Thoracic aorta (tissue), 2 donors: Measurements from ENCODE around the gene TMEM114. TPM values are rescaled to one million over a fixed set of nuclear protein-coding genes. Genes with fewer than 3 reads are reported as not detected.

ENCODE experiments used
- ATAC-seq: fragments of 150-250 bp; one replicate; pipeline ENCODE4 v1.8.0; 2017; ENCODE audit warnings: low read depth; ENCODE audit not compliant: insufficient number of reproducible peaks, low FRiP score
- DNase-seq: peaks from one replicate; pipeline ENCODE4 v3.0.0-alpha.2; 2020; ENCODE audit warnings: low spot score
- H3K27ac ChIP-seq, 2 donors: fragments of 200-600 bp; sonication (generic); 1 replicate in 1 of 2; 2 replicates in 1 of 2; pipeline ENCODE4 v1.5.1; 2016; ENCODE audit warnings: mild to moderate bottlenecking in 2 of 2, moderate library complexity in 2 of 2
- H3K27me3 ChIP-seq: fragments of 200-600 bp; sonication (generic); replicated peaks from 2 replicates; pipeline ENCODE4 v1.6.0; 2016; ENCODE audit warnings: mild to moderate bottlenecking; ENCODE audit not compliant: insufficient read depth
- H3K36me3 ChIP-seq: fragments of 200-600 bp; sonication (generic); one replicate; pipeline ENCODE4 v1.5.1; 2016
- H3K4me1 ChIP-seq, 2 donors: fragments of 200-600 bp; sonication (generic); 1 replicate in 1 of 2; 2 replicates in 1 of 2; pipeline versions ENCODE4 v1.5.1 to v1.6.0; 2016; ENCODE audit warnings: low read depth in 2 of 2, mild to moderate bottlenecking in 1 of 2; ENCODE audit not compliant: control insufficient read depth in 1 of 2
- H3K4me3 ChIP-seq: fragments of 200-600 bp; sonication (generic); 2 replicates; pipeline ENCODE4 v1.5.1; 2016; ENCODE audit warnings: mild to moderate bottlenecking
- H3K9me3 ChIP-seq: fragments of 200-600 bp; sonication (generic); 2 replicates; pipeline ENCODE4 v1.5.1; 2016
- total RNA-seq, 2 donors: library from RNA; depleted of rRNA; stranded (reverse); fragments of >200 nt; gene quantifications; one replicate each; pipeline versions ENCODE4 v1.1.0 to v1.2.3, GENCODE V29; 2016
- TF ChIP-seq, protein P1 (sequence below): fragments of 200-600 bp; sonication (generic); IDR thresholded peaks from one replicate; pipeline ENCODE4 v1.5.1; 2019; ENCODE audit warnings: antibody characterized with exemption

The TMEM114 gene
- total RNA-seq = not detected

DNA sequence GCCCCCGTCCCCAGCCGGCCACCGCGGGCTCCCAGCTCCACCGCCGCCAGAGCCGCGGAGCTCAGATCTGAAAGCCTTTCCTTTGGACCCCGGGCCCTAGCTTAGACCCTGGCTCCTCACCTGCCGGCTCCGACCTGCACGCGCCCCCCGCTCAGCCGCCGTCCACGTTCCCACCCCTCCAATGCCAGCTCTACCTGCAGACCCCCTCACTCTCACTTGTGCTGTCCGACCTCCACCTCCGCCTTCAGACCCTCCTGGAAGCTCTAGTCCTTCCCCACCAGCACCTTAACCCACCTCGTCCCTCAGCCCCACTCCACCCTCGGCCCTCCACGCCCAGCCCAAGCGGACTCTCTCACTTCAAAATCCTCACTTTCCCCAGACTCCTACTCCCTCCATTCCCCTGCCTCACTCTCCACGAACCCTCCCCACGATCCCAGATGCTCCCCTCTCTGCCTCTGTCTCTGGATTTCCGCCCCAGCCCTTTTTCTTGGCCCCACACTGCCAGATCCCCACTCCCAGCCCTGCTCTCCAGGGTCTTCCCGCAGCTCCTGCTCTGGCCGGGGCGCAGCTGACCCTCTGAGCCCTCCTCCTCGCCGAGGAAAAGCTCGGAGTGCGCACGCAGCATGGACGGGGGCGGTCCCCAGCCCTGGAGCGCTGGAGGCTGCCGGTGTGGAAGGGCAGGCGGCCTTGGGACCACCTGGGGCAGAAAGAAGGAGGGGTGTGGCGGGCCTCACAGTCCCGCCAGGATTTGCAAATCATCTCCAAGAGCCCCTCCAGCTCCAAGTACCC is at the start of gene TMEM114:
TMEM114 (minus strand) TSS at position 612 of the 789 bp plus-strand sequence. CDS start 673 bp downstream, outside the sequence.
- peaks cover 3 to 16% of the 10 kb centered on the region in 2 donors for H3K4me1 ChIP-seq
- TF ChIP-seq, protein P1, sequence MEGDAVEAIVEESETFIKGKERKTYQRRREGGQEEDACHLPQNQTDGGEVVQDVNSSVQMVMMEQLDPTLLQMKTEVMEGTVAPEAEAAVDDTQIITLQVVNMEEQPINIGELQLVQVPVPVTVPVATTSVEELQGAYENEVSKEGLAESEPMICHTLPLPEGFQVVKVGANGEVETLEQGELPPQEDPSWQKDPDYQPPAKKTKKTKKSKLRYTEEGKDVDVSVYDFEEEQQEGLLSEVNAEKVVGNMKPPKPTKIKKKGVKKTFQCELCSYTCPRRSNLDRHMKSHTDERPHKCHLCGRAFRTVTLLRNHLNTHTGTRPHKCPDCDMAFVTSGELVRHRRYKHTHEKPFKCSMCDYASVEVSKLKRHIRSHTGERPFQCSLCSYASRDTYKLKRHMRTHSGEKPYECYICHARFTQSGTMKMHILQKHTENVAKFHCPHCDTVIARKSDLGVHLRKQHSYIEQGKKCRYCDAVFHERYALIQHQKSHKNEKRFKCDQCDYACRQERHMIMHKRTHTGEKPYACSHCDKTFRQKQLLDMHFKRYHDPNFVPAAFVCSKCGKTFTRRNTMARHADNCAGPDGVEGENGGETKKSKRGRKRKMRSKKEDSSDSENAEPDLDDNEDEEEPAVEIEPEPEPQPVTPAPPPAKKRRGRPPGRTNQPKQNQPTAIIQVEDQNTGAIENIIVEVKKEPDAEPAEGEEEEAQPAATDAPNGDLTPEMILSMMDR = no peak
- peak within 1 kb of the TSS; percentile 54 for H3K4me3 ChIP-seq
- no peaks in the 10 kb centered on the region for H3K9me3 ChIP-seq
- no peak for ATAC-seq
- no peaks in the 10 kb centered on the region for H3K36me3 ChIP-seq
- DNase-seq = no peak
- H3K27ac ChIP-seq = no peak within 1 kb of the TSS
- H3K27me3 ChIP-seq = peaks cover 8% of the 10 kb centered on the region

DNA sequence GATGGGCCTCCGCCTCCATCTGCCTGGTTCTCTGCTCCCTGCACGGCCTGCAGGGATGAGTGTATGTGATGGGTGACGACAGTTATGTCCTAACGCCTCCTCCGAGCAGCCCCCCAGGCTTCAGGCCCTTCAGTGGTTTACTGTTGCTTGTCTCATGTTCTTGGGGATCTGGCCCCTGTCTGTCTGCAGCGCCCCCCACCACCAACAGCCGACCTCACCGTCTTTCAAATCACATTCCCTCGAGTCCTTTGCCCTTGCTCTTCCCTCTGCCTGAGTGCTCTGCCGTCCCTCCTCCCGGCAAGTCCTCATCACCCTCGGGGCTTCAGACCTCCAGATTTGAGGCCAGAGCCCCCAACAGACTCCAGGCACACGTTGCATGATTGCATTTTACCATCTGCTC is 49.4 kb upstream of the TMEM114 start:
- H3K4me1 ChIP-seq = no peaks in the 10 kb centered on the region
- no peak overlapping the region for H3K4me3 ChIP-seq
- TF ChIP-seq, protein P1 = no peak
- H3K9me3 ChIP-seq = no peaks in the 10 kb centered on the region
- DNase-seq (no peak), ATAC-seq (no peak)
- no peaks in the 10 kb centered on the region for H3K27me3 ChIP-seq
- no peak overlapping the region for H3K27ac ChIP-seq
- H3K36me3 ChIP-seq = peaks cover 64% of the 10 kb centered on the region

DNA sequence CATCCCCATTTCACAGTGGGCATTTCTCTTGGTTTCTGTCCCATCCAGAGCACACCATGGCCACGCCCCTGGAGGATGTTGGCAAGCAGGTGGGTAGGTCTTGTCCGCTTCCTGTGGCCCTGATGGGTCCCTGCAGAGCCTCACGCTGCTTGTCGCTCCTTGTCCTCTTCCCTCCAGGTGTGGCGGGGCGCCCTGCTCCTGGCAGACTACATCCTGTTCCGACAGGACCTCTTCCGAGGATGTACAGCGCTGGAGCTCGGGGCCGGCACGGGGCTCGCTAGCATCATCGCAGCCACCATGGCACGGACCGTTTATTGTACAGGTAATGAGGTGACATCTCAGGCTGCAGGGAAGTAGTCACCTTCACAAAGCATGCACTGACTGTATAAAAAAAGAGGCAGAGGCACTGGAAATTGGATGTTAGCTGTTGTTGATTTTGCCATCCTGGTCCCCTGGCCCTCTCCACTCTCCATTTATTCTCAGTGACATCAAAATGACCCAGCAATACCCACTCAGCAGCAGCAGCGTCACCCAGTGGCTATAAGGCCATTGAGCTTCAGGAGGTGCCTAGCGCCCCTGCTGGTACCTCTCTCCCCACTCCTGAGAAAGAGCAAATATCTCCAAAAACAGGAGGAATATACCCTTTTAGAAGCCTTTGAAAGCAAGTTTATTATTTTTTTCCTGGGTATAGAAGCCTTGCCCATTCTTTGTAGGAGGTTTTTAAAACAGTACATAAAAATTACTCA is 44.9 kb upstream of the TMEM114 start:
- Histone ChIP-seq H3K27ac (no peak overlapping the region), H3K36me3 (peaks cover 47% of the 10 kb centered on the region), H3K9me3 (no peaks in the 10 kb centered on the region), H3K4me1 (no peaks in the 10 kb centered on the region), H3K4me3 (no peak overlapping the region), H3K27me3 (no peaks in the 10 kb centered on the region)
- ATAC-seq (no peak), DNase-seq (no peak)
- TF ChIP-seq, protein P1 = no peak

DNA sequence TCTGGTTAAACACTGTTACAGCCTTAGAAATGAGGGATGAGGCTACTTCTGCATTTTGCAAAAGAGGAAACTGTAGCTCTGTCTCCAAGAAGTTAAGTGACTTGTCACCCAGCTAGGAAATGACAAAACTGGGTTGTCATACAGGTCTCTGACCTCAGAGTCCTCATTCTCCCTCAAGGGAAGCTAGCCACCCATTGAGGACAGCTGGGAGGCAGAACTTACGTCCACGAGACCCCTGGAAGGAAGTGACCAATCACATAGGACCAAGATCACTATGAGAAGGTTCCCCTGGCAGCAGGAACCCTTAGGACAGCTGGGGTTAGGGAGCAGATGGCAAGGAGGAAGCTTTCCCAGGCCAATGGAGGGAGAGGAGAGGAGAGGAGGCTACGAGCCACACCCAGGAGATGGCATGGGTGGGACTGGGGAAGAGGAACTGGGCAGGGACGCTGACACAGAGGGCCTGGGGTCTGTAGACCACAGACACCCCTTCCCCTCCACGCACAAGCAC is 42.4 kb upstream of the TMEM114 start:
- no peaks in the 10 kb centered on the region for H3K4me1 ChIP-seq
- ATAC-seq = no peak
- no peaks in the 10 kb centered on the region for H3K27me3 ChIP-seq
- H3K27ac ChIP-seq = peak overlapping the region in 1 of 2 donors; percentile 45
- peaks cover 58% of the 10 kb centered on the region for H3K36me3 ChIP-seq
- DNase-seq = no peak
- TF ChIP-seq, protein P1 = no peak
- H3K4me3 ChIP-seq = no peak overlapping the region
- H3K9me3 ChIP-seq = no peaks in the 10 kb centered on the region

DNA sequence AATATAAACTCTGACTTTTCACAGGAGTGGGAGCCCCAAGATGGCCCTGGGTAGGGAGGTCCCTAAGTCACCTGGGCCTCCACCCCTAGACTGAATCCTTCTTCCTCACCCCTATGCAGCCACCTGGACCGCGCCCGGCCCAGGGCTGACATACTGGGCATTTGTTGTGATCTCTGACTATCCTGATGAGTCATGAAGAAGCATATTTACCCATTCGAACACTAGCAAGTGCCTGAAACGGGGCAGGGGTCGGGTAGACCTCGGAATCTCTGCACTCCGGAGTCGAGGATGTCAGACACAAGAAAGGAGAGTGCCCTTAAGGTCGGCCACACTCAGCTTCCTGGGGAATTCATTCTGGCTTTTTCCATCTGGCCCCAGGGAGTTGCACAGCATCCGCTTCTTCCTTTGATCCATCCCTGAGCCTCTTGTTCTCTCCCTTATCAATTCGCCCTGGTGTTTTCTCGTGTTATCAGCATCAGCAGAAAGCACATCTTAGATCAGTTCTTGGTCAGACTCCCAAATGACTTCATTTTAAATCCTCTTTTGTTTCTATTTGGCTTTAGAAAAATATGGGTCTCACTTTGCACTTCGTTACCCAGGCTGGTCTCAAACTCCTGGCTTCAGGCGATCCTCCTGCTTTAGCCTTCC is 41.6 kb upstream of the TMEM114 start:
- TF ChIP-seq, protein P1 = no peak
- no peak for ATAC-seq
- peaks cover 59% of the 10 kb centered on the region for H3K36me3 ChIP-seq
- no peak overlapping the region for H3K4me3 ChIP-seq
- no peak for DNase-seq
- H3K27me3 ChIP-seq = no peaks in the 10 kb centered on the region
- no peaks in the 10 kb centered on the region for H3K9me3 ChIP-seq
- H3K4me1 ChIP-seq = no peaks in the 10 kb centered on the region
- H3K27ac ChIP-seq = peak overlapping the region in 1 of 2 donors; percentile 23
